Trophoblast cell (in vitro differentiated cells and primary cell): Measurements from ENCODE around the gene NR6A1.

Experiments used
- DNase-seq, 2 donors: peaks; one replicate each; pipeline ENCODE4 v3.0.0-alpha.2; 2016
- H2AFZ ChIP-seq: 2 replicates; pipeline ENCODE4 v1.6.1; 2013; ENCODE audit warnings: low read length, moderate library complexity, mild to moderate bottlenecking; ENCODE audit not compliant: insufficient read depth, poor library complexity
- H2AK5ac ChIP-seq: 2 replicates; pipeline ENCODE4 v1.6.1; 2013; ENCODE audit warnings: mild to moderate bottlenecking, low read length
- H2BK120ac ChIP-seq: 2 replicates; pipeline ENCODE4 v1.6.1; 2013; ENCODE audit warnings: low read length, mild to moderate bottlenecking, moderate library complexity; ENCODE audit not compliant: insufficient read depth, poor library complexity
- H2BK12ac ChIP-seq: 2 replicates; pipeline ENCODE4 v1.6.1; 2013; ENCODE audit warnings: mild to moderate bottlenecking, low read length, moderate library complexity
- H2BK5ac ChIP-seq: 2 replicates; pipeline ENCODE4 v1.6.1; 2013; ENCODE audit warnings: low read length, low read depth, moderate library complexity, mild to moderate bottlenecking; ENCODE audit not compliant: poor library complexity
- H3K14ac ChIP-seq: 2 replicates; pipeline ENCODE4 v1.6.1; 2013; ENCODE audit warnings: mild to moderate bottlenecking, low read length
- H3K18ac ChIP-seq: 2 replicates; pipeline ENCODE4 v1.6.1; 2013; ENCODE audit warnings: mild to moderate bottlenecking, low read length
- H3K23ac ChIP-seq: 2 replicates; pipeline ENCODE4 v1.6.1; 2013; ENCODE audit warnings: low read length
- H3K27ac ChIP-seq: 2 replicates; pipeline ENCODE4 v1.5.1; 2013; ENCODE audit warnings: low read depth, mild to moderate bottlenecking, inconsistent platforms, low read length, moderate library complexity
- H3K27me3 ChIP-seq: 2 replicates; pipeline ENCODE4 v1.6.1; 2013; ENCODE audit warnings: inconsistent platforms, mild to moderate bottlenecking, low read length, moderate library complexity; ENCODE audit not compliant: insufficient read depth
- H3K36me3 ChIP-seq, 2 experiments: 1 replicate in 1 of 2; 2 replicates in 1 of 2; pipeline ENCODE4 v1.6.1; 2013; ENCODE audit warnings: low read length in 2 of 2, mild to moderate bottlenecking in 2 of 2, moderate library complexity in 1 of 2; ENCODE audit not compliant: insufficient read depth in 2 of 2, control insufficient read depth in 1 of 2
- H3K4ac ChIP-seq: 2 replicates; pipeline ENCODE4 v1.6.1; 2013; ENCODE audit warnings: low read depth, mild to moderate bottlenecking, low read length, moderate library complexity
- H3K4me1 ChIP-seq, 2 experiments: 1 replicate in 1 of 2; 2 replicates in 1 of 2; pipeline ENCODE4 v1.6.1; 2013; ENCODE audit warnings: low read length in 2 of 2, mild to moderate bottlenecking in 2 of 2, moderate library complexity in 1 of 2; ENCODE audit not compliant: insufficient read depth in 2 of 2, control insufficient read depth in 1 of 2
- H3K4me2 ChIP-seq: 2 replicates; pipeline ENCODE4 v1.6.1; 2013; ENCODE audit warnings: inconsistent platforms, mild to moderate bottlenecking, low read length, moderate library complexity
- H3K4me3 ChIP-seq: 2 replicates; pipeline ENCODE4 v1.5.1; 2013; ENCODE audit warnings: mild to moderate bottlenecking, low read depth, low read length, inconsistent platforms
- H3K79me1 ChIP-seq: one replicate; pipeline ENCODE4 v1.6.1; 2013; ENCODE audit warnings: low read length
- H3K79me2 ChIP-seq: 2 replicates; pipeline ENCODE4 v1.6.1; 2013; ENCODE audit warnings: low read length, mild to moderate bottlenecking; ENCODE audit not compliant: control insufficient read depth, insufficient read depth, poor library complexity
- H3K9ac ChIP-seq: 2 replicates; pipeline ENCODE4 v1.6.1; 2013; ENCODE audit warnings: mild to moderate bottlenecking, low read length
- H3K9me3 ChIP-seq: 2 replicates; pipeline ENCODE4 v1.6.1; 2013; ENCODE audit warnings: low read depth, mild to moderate bottlenecking, control low read depth, inconsistent platforms, low read length; ENCODE audit not compliant: insufficient read depth
- H4K12ac ChIP-seq: 2 replicates; pipeline ENCODE4 v1.6.1; 2013; ENCODE audit warnings: low read depth, mild to moderate bottlenecking, low read length, moderate library complexity
- H4K8ac ChIP-seq: 2 replicates; pipeline ENCODE4 v1.6.1; 2013; ENCODE audit warnings: low read depth, mild to moderate bottlenecking, low read length, moderate library complexity
- H4K91ac ChIP-seq: one replicate; pipeline ENCODE4 v1.6.1; 2013; ENCODE audit warnings: low read depth, mild to moderate bottlenecking, low read length, moderate library complexity
- WGBS: extraction: QIAGEN DNeasy Blood & Tissue Kit; methylation state at CpG from one replicate; pipeline ENCODE4 v1.1.7; 2013; ENCODE audit warnings: missing lambda C conversion rate; ENCODE audit not compliant: insufficient read length, insufficient coverage; ENCODE audit errors: extremely low coverage; 5-methylcytosine and 5-hydroxymethylcytosine counted together

Gene NR6A1

DNA sequence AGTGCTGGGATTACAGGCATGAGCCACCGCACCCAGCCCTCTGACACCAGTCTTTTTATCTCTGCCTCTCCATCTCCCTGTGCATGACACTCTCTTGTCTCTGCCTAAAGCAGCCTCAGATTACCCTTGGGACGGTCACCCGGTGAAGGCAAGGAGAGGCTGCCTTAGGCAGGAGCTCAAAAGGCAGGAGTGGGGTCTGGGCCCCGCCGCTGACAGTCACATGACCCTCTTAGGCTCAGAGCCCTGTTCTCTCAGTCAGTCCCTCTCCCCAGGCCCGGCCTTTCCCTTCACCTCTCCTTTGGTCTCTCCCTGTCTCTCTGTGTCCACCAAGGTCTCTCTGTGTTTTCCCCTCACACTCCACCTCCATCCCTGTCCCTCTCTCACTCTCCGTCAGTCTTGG, 298.3 kb downstream of the NR6A1 start:
- Histone ChIP-seq H3K4me1 (peaks cover 3 to 4% of the 10 kb centered on the region in 2 experiments), H3K27ac (no peak overlapping the region), H3K14ac (no peak overlapping the region), H3K4ac (no peak overlapping the region), H3K4me3 (peak overlapping the region; percentile 31), H3K18ac (no peak overlapping the region), H4K12ac (no peak overlapping the region), H3K23ac (no peak overlapping the region), H2AFZ (no peak overlapping the region), H3K4me2 (no peak overlapping the region), H4K8ac (no peak overlapping the region), H3K79me2 (no peaks in the 10 kb centered on the region), H3K9ac (no peak overlapping the region), H2AK5ac (no peak overlapping the region), H3K27me3 (peaks cover 4% of the 10 kb centered on the region), H2BK120ac (no peak overlapping the region), H3K79me1 (no peaks in the 10 kb centered on the region), H3K36me3 (no peaks in the 10 kb centered on the region), H2BK5ac (no peak overlapping the region), H4K91ac (no peak overlapping the region), H3K9me3 (no peaks in the 10 kb centered on the region), H2BK12ac (no peak overlapping the region)
- no peak for DNase-seq
- WGBS = no CpG with 5 or more reads among the region's 7 CpGs

DNA sequence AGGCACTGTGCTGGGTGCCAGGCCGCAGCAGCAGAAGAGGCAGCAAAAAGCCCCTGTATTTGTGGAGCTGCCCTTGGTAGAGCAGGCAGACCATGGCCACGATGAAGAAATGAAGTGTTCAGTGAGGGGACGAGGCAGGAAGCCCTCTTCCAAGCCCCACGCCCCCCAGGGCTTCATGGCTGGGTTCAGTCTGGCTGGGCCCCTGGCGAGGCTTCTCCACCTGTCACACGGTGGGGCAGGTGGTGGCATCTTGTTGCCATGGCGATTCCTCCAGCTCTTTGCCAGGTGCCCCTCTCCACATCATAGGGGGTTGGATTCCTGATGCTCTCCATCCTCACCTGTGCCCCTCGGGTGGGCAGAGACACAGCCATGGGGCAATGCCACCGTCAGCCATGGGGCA, 299.4 kb downstream of the NR6A1 start:
- Histone ChIP-seq H3K18ac (no peak overlapping the region), H3K4me1 (no peaks in the 10 kb centered on the region), H4K12ac (peak overlapping the region; percentile 2), H2BK12ac (no peak overlapping the region), H3K23ac (no peak overlapping the region), H3K4ac (no peak overlapping the region), H3K36me3 (no peaks in the 10 kb centered on the region), H2BK120ac (no peak overlapping the region), H3K9me3 (peaks cover 2% of the 10 kb centered on the region), H2AK5ac (no peak overlapping the region), H3K79me1 (no peaks in the 10 kb centered on the region), H3K4me3 (no peak overlapping the region), H2AFZ (no peak overlapping the region), H3K27me3 (no peaks in the 10 kb centered on the region), H4K91ac (no peak overlapping the region), H3K27ac (no peak overlapping the region), H3K14ac (no peak overlapping the region), H2BK5ac (no peak overlapping the region), H3K79me2 (no peaks in the 10 kb centered on the region), H4K8ac (no peak overlapping the region), H3K9ac (no peak overlapping the region), H3K4me2 (no peak overlapping the region)
- DNase-seq = no peak
- WGBS = no CpG with 5 or more reads among the region's 9 CpGs

DNA sequence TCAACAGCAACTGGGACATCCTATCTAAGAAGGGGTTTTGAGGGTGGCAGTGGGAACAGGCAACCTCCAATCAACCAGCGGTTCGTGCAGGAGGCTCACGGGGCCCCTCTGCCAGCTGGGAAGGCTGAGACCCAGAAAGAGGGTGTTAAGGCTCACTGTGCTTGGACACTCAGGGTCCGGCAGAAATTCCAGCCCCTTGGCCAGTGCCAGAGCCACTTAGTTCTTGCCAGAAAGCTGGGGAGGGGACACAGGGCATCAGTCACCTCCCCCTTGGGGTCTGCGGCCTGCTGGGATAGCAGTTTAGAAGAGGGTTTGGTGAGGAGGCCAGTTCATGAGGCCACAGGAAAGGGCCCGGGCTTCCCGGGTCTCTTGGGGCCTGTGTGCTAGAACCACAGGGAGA, 300.4 kb downstream of the NR6A1 start:
- Histone ChIP-seq H3K23ac (no peak overlapping the region), H3K9me3 (peaks cover 2% of the 10 kb centered on the region), H3K79me2 (no peaks in the 10 kb centered on the region), H3K27ac (no peak overlapping the region), H4K8ac (no peak overlapping the region), H2BK120ac (no peak overlapping the region), H4K91ac (no peak overlapping the region), H3K79me1 (no peaks in the 10 kb centered on the region), H2AFZ (no peak overlapping the region), H4K12ac (no peak overlapping the region), H3K4ac (no peak overlapping the region), H3K36me3 (no peaks in the 10 kb centered on the region), H3K4me1 (no peaks in the 10 kb centered on the region), H3K4me2 (no peak overlapping the region), H3K27me3 (no peaks in the 10 kb centered on the region), H3K9ac (no peak overlapping the region), H2AK5ac (no peak overlapping the region), H3K14ac (no peak overlapping the region), H2BK12ac (no peak overlapping the region), H2BK5ac (no peak overlapping the region), H3K18ac (no peak overlapping the region), H3K4me3 (no peak overlapping the region)
- no peak for DNase-seq
- WGBS = no CpG with 5 or more reads among the region's 7 CpGs

DNA sequence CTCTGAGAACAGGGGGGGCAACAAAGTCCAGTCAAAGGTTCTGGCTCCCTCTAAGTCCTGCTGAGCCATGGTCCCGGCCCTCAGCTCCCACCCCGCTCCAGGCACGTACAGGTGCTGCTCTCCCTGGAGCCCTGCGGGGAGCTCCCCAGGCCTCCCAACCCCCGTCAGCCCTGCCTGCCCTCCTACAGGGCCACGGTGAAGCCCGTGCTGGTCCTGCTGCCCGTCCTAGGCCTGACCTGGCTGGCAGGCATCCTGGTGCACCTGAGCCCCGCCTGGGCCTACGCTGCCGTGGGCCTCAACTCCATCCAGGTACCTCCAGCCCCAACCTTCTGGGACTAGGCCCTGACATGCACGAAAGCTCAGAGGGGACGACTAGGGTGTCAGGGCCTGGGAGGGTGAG, 300.8 kb downstream of the NR6A1 start:
- no peak overlapping the region for H3K14ac ChIP-seq
- no peak overlapping the region for H2AFZ ChIP-seq
- H3K27ac ChIP-seq = no peak overlapping the region
- no peak overlapping the region for H4K12ac ChIP-seq
- H3K36me3 ChIP-seq = no peaks in the 10 kb centered on the region
- H3K27me3 ChIP-seq = no peaks in the 10 kb centered on the region
- WGBS = no CpG with 5 or more reads among the region's 13 CpGs
- H3K9me3 ChIP-seq = peaks cover 2% of the 10 kb centered on the region
- H3K4me3 ChIP-seq = no peak overlapping the region
- H2BK12ac ChIP-seq = no peak overlapping the region
- H3K18ac ChIP-seq = no peak overlapping the region
- H2AK5ac ChIP-seq = no peak overlapping the region
- H3K79me1 ChIP-seq = no peaks in the 10 kb centered on the region
- H3K9ac ChIP-seq = no peak overlapping the region
- no peak overlapping the region for H2BK120ac ChIP-seq
- no peak overlapping the region for H4K91ac ChIP-seq
- H3K4ac ChIP-seq = no peak overlapping the region
- no peak overlapping the region for H2BK5ac ChIP-seq
- H3K79me2 ChIP-seq = no peaks in the 10 kb centered on the region
- no peak overlapping the region for H3K23ac ChIP-seq
- no peak overlapping the region for H3K4me2 ChIP-seq
- H3K4me1 ChIP-seq = no peaks in the 10 kb centered on the region
- DNase-seq = no peak
- no peak overlapping the region for H4K8ac ChIP-seq
